ENCODE data around the gene ZNF664. TPM values are rescaled to one million over a fixed set of nuclear protein-coding genes. Genes with fewer than 3 reads are reported as not detected.

The ZNF664 gene
- total and polyA plus RNA-seq, 2 of the 8 experiments (the other 6 are each of a cell fraction or from before 2014, with no cell fraction given): 22.8 to 51.4 TPM

DNA sequence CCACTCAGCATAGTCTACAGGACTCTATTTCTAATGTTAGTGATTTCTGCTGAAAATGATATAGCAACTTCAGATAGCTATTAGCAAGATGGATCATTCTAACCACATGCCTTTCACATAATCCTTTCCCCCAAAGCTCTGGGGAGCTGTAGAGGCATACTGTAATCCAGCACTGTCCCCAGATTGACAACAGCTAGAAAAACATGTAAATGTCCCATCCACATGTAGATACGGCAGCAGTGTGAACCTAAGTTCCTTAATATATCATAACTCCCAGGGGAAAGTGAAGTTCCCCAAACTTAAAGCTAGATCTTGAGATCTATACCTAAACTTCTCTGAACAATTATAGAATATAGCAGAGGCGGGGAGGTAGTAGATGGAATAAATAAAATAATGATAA, 14.0 kb downstream of the ZNF664 start:
- TF ChIP-seq BACH1 (IDR thresholded peaks at IDR 0.05; ENCODE audit: low read length) (no peak), RBBP5 (IDR thresholded peaks at IDR 0.05; ENCODE audit: borderline replicate concordance, low read depth, low read length) (no peak), CHD2 (IDR thresholded peaks at IDR 0.05; ENCODE audit: low read length) (no peak), HDAC6 (IDR thresholded peaks at IDR 0.05; ENCODE audit: low read depth, low read length) (no peak), TAF1 (IDR thresholded peaks at IDR 0.05; ENCODE audit: low read depth, low read length) (no peak)
- Histone ChIP-seq H3K23me2 (ENCODE audit: low read depth, low read length) (no peaks in the 10 kb centered on the region), H3K56ac (replicated peaks; ENCODE audit: insufficient read length, low read depth, low read length) (no peak overlapping the region), H3K9ac (replicated peaks in 1 of 4; ENCODE audit: extremely low read depth in 1 of 4, low read depth in 3 of 4, low read length in 3 of 4) (no peak overlapping the region), H2AK5ac (ENCODE audit: low read depth, low read length) (no peak overlapping the region), H2BK12ac (ENCODE audit: low read depth, low read length) (no peak overlapping the region), H3K4me1 (replicated peaks in 1 of 4; ENCODE audit: control insufficient read depth in 3 of 4, insufficient read depth in 4 of 4, low read length in 3 of 4) (no peaks in the 10 kb centered on the region), H3K27me3 (replicated peaks in 1 of 4; ENCODE audit: control insufficient read depth in 3 of 4, extremely low read depth in 1 of 4, insufficient read depth in 3 of 4, low read length in 3 of 4) (no peaks in the 10 kb centered on the region), H4K20me1 (replicated peaks in 1 of 2; ENCODE audit: control insufficient read depth in 1 of 2, insufficient read depth in 2 of 2, low read length in 2 of 2) (peaks cover 7 to 15% of the 10 kb centered on the region in 2 experiments), H2AFZ (ENCODE audit: low read length) (no peak overlapping the region), H3K18ac (ENCODE audit: extremely low read depth, low read length) (no peak overlapping the region), H3K36me3 (ENCODE audit: control insufficient read depth in 2 of 4, insufficient read depth in 4 of 4, low read length in 3 of 4) (no peaks in the 10 kb centered on the region; a peak in 1 of 8 replicates), H4K8ac (ENCODE audit: extremely low read depth, insufficient read depth, low read length) (no peak overlapping the region), H3K4me3 (ENCODE audit: extremely low read depth in 1 of 4, insufficient read depth in 2 of 4, low read depth in 3 of 4, low read length in 4 of 4) (no peak overlapping the region), H4K5ac (ENCODE audit: insufficient read length, low read depth, low read length) (no peak overlapping the region), H3K4me2 (ENCODE audit: insufficient read depth in 1 of 2, low read depth in 2 of 2, low read length in 2 of 2) (no peak overlapping the region), H3K14ac (ENCODE audit: insufficient read length) (no peak overlapping the region), H3K79me2 (ENCODE audit: control insufficient read depth in 1 of 2, insufficient read depth in 2 of 2, low read length in 2 of 2) (no peaks in the 10 kb centered on the region), H2BK120ac (replicated peaks; ENCODE audit: low read depth, low read length) (no peak overlapping the region), H2BK20ac (ENCODE audit: low read length) (no peak overlapping the region), H3K9me3 (ENCODE audit: insufficient read depth in 2 of 2, low read depth in 1 of 2, low read length in 1 of 2) (no peaks in the 10 kb centered on the region), H2BK15ac (ENCODE audit: low read length) (no peak overlapping the region), H2BK5ac (ENCODE audit: low read depth, low read length) (no peak overlapping the region), H3K79me1 (ENCODE audit: low read depth, low read length) (no peaks in the 10 kb centered on the region; the same call in 1 of the 2 replicates), H3K27ac (ENCODE audit: low read depth, low read length) (no peak overlapping the region), H4K91ac (replicated peaks; ENCODE audit: insufficient read length, low read length) (no peak overlapping the region), H3K23ac (ENCODE audit: insufficient read length) (no peak overlapping the region), H3K4ac (replicated peaks; ENCODE audit: insufficient read length, low read depth, low read length) (no peak overlapping the region)
- ChIA-PET POLR2A (ENCODE audit: partially characterized antibody) (interaction anchor here (1.0 to 1.1 kb wide), 2 partner anchors 12 to 14 kb away, joined by 3 read pairs; partner anchors contain the start of gene CCDC92), CTCF (ENCODE audit: partially characterized antibody) (interaction anchor here (0.6 to 3.2 kb wide), 17 partner anchors 8 to 920 kb away, joined by 3 to 13 read pairs (median 4); no protein-coding TSS in a partner anchor)
- DNase-seq (ENCODE audit: low read depth in 1 of 2, low spot score in 2 of 2): no peak
- no peak for FAIRE-seq
- WGBS, 2 experiments (ENCODE audit: extremely low coverage in 1 of 2, insufficient coverage in 1 of 2, insufficient read length in 1 of 2, insufficient replicate concordance in 2 of 2, low coverage in 1 of 2, low lambda C conversion rate in 2 of 2, missing lambda C conversion rate in 1 of 2): 87% methylated on average over 2 of the region's 2 CpGs; no CpG with 5 or more reads in 1 of the 2 experiments
